HepG2 (cell line): ENCODE data around the gene MKRN2OS. TPM values are rescaled to one million over a fixed set of nuclear protein-coding genes. Genes with fewer than 3 reads are reported as not detected.

Experiments
- ATAC-seq: fragments of 200-7000 bp; cut with Tn5 transposase; 3 replicates; pipeline ENCODE4 v1.9.1; 2020; ENCODE audit warnings: mild to moderate bottlenecking, moderate library complexity
- BruUV-seq: library from RNA; stranded (reverse); fragments of 400-500 nt; replicated peaks from 2 replicates; lab custom pipeline; 2021; lab: Mats Ljungman, UMichigan
- CTCF ChIA-PET: fragments of 300-600 bp; formaldehyde crosslinking; extraction: SDS; loops from one replicate; lab custom pipeline; 2021; ENCODE audit warnings: low total read pairs, inconsistent platforms, low intra/inter-chr PET ratio; lab: Yijun Ruan, JAX
- POLR2A ChIA-PET: fragments of 350-600 bp; sonication (Branson Sonifier 250); formaldehyde crosslinking; loops from one replicate; lab custom pipeline; 2020; ENCODE audit warnings: antibody characterized with exemption, inconsistent platforms; lab: Yijun Ruan, JAX
- DNase-seq: peaks from one replicate; pipeline ENCODE4 v3.0.0-alpha.2; 2015; ENCODE audit warnings: low spot score
- FAIRE-seq: peaks from 3 replicates; lab custom pipeline; 2011; peaks lifted over from hg19 to GRCh38; lab: Jason Lieb, UNC
- H2AFZ ChIP-seq: one replicate; pipeline ENCODE4 v1.6.1; 2011; ENCODE audit warnings: low read length, inconsistent platforms
- H3K27ac ChIP-seq: fragments of 300-600 bp; 3 replicates; pipeline ENCODE4 v1.8.0; 2011; ENCODE audit warnings: mixed run types, mild to moderate bottlenecking, mixed read lengths, low read length, inconsistent platforms; ENCODE audit not compliant: insufficient read depth; ENCODE audit errors: extremely low read length
- H3K27me3 ChIP-seq, 2 experiments: fragments of 200-600 bp in 1 of 2; 2 replicates in 1 of 2; 3 replicates in 1 of 2; pipeline versions ENCODE4 v1.6.0 to v1.8.0; 2011; ENCODE audit warnings: low read length in 2 of 2, mild to moderate bottlenecking in 2 of 2, moderate library complexity in 2 of 2, inconsistent platforms in 1 of 2; ENCODE audit not compliant: insufficient read depth in 2 of 2, control insufficient read depth in 1 of 2
- H3K36me3 ChIP-seq, 2 experiments: fragments of 200-600 bp in 1 of 2; replicated peaks in 1 of 2; 2 replicates in 1 of 2; 3 replicates in 1 of 2; pipeline versions ENCODE4 v1.5.1 to v1.8.0; 2011; ENCODE audit warnings: low read length in 2 of 2, inconsistent platforms in 1 of 2; ENCODE audit not compliant: insufficient read depth in 2 of 2, control insufficient read depth in 1 of 2
- H3K4me1 ChIP-seq: 2 replicates; pipeline ENCODE4 v1.5.1; 2012; ENCODE audit warnings: low read length, inconsistent platforms; ENCODE audit not compliant: insufficient read depth
- H3K4me2 ChIP-seq: 2 replicates; pipeline ENCODE4 v1.6.0; 2011; ENCODE audit warnings: low read depth, low read length, inconsistent platforms
- H3K4me3 ChIP-seq, 3 experiments: fragments of 200-600 bp in 1 of 3; sonication (generic), shearing (Covaris generic) in 1 of 3; replicated peaks in 1 of 3; 2 replicates each; pipeline ENCODE4 v1.5.1; 2011 to 2016; ENCODE audit warnings: low read length in 3 of 3, inconsistent platforms in 2 of 3, low read depth in 2 of 3, mild to moderate bottlenecking in 2 of 3, control low read depth in 1 of 3, mixed read lengths in 1 of 3; ENCODE audit not compliant: insufficient read depth in 1 of 3
- H3K79me2 ChIP-seq: one replicate; pipeline ENCODE4 v1.6.1; 2011; ENCODE audit warnings: low read length, inconsistent platforms; ENCODE audit not compliant: insufficient read depth
- H3K9ac ChIP-seq: 2 replicates; pipeline ENCODE4 v1.6.0; 2011; ENCODE audit warnings: mild to moderate bottlenecking, low read depth, low read length, inconsistent platforms; ENCODE audit not compliant: insufficient read depth
- H3K9me3 ChIP-seq: 2 replicates; pipeline ENCODE4 v1.5.1; 2012; ENCODE audit warnings: mild to moderate bottlenecking, low read length
- H4K20me1 ChIP-seq: 2 replicates; pipeline ENCODE4 v1.6.0; 2011; ENCODE audit warnings: inconsistent platforms, mild to moderate bottlenecking, low read length, moderate library complexity; ENCODE audit not compliant: insufficient read depth
- ARID4A ChIP-seq: sonication (generic); formaldehyde crosslinking; IDR thresholded peaks from 2 replicates; pipeline ENCODE4 v1.5.0; 2020; ENCODE audit warnings: mild to moderate bottlenecking, missing genetic modification reagents, borderline replicate concordance
- BORCS8-MEF2B ChIP-seq: sonication (generic); formaldehyde crosslinking; IDR thresholded peaks from 2 replicates; pipeline ENCODE4 v1.8.0; 2022; ENCODE audit warnings: mild to moderate bottlenecking, missing genetic modification reagents
- IRX3 ChIP-seq: sonication (generic); formaldehyde crosslinking; IDR thresholded peaks from 2 replicates; pipeline ENCODE4 v1.8.1; 2023; ENCODE audit warnings: mild to moderate bottlenecking, low read depth, missing genetic modification reagents, borderline replicate concordance
- MAFF ChIP-seq: IDR thresholded peaks from 2 replicates; pipeline ENCODE4 v1.6.1; 2011; ENCODE audit warnings: low read depth, low read length, improper control_type of control experiment
- MTA1 ChIP-seq: sonication (generic); formaldehyde crosslinking; IDR thresholded peaks from 2 replicates; pipeline ENCODE4 v1.4.0; 2020; ENCODE audit warnings: missing genetic modification reagents, mild to moderate bottlenecking, borderline replicate concordance
- YY1 ChIP-seq: IDR thresholded peaks from 2 replicates; pipeline ENCODE4 v1.6.1; 2011; ENCODE audit warnings: low read length, low read depth, moderate library complexity, mild to moderate bottlenecking; ENCODE audit not compliant: insufficient read depth, insufficient replicate concordance
- ZBTB7A ChIP-seq: sonication (generic); formaldehyde crosslinking; IDR thresholded peaks from 2 replicates; pipeline ENCODE4 v1.8.0; 2022; ENCODE audit warnings: mild to moderate bottlenecking, missing genetic modification reagents
- ZNF414 ChIP-seq: sonication (generic); formaldehyde crosslinking; IDR thresholded peaks from 2 replicates; pipeline ENCODE4 v1.5.0; 2020; ENCODE audit warnings: missing genetic modification reagents
- WGBS: methylation state at CpG from one replicate; pipeline ENCODE4 v1.1.6; 2017; ENCODE audit warnings: low lambda C conversion rate; 5-methylcytosine and 5-hydroxymethylcytosine counted together
- in situ Hi-C: cut with HindIII; loops from 2 replicates; pipeline ENCODE4 v1.10.0; 2017; ENCODE audit warnings: low pct_unique_long_range_greater_than_20kb; ENCODE audit not compliant: extremely low pct_ligation_motif_present
- intact Hi-C: fragments of 100-400 bp; cut with micrococcal nuclease; formaldehyde crosslinking; loops from one replicate; pipeline ENCODE4 v1.10.0; 2022; ENCODE audit not compliant: unreplicated experiment
- polyA plus RNA-seq, 8 experiments: library from polyadenylated mRNA; depleted of rRNA in 3 of 8; stranded (reverse) in 7 of 8; unstranded in 1 of 8; fragments of >200 nt; fragmentation: Illumina TruSeq in 4 of 8; extraction: Trizol in 4 of 8; gene quantifications; 2 replicates each; pipeline versions ENCODE4 v1.2.1 to v1.2.3, GENCODE V29; 2011 to 2016; ENCODE audit warnings: low read depth in 4 of 8, missing spikeins in 1 of 8, mixed read lengths in 1 of 8; ENCODE audit not compliant: insufficient read depth in 1 of 8
- total RNA-seq, 5 experiments: library from RNA; depleted of rRNA; stranded (reverse); fragments of >200 nt; fragmentation: Illumina TruSeq; extraction: Trizol; gene quantifications; 2 replicates each; pipeline ENCODE4 v1.2.3, GENCODE V29; 2016; ENCODE audit warnings: low read depth in 1 of 5
- TF ChIP-seq, protein P1 (sequence below), 2 experiments: sonication (generic) in 1 of 2; formaldehyde crosslinking in 1 of 2; IDR thresholded peaks; 2 replicates each; pipeline versions ENCODE4 v1.6.1 to v1.9.0; 2014 to 2022; ENCODE audit warnings: antibody characterized with exemption in 1 of 2, borderline replicate concordance in 1 of 2, inconsistent platforms in 1 of 2, low read depth in 1 of 2, missing genetic modification reagents in 1 of 2
- TF ChIP-seq, protein P2 (sequence below): IDR thresholded peaks from 2 replicates; pipeline ENCODE4 v1.6.1; 2016

Gene MKRN2OS
- total and polyA plus RNA-seq, 2 of the 13 experiments (the other 11 are each of a cell fraction or from before 2014, with no cell fraction given): not detected

GRCh38 chr3:12553921-12554391, 8.7 kb upstream of the MKRN2OS start:
- Histone ChIP-seq H2AFZ (peak overlapping the region; percentile 94), H3K9ac (peak overlapping the region; percentile 69), H3K27ac (peak overlapping the region; percentile 47), H4K20me1 (peaks cover 11% of the 10 kb centered on the region; the same call in 1 of the 2 replicates), H3K4me1 (peaks cover 27% of the 10 kb centered on the region), H3K36me3 (no peaks in the 10 kb centered on the region), H3K27me3 (no peaks in the 10 kb centered on the region; a peak in 1 of 5 replicates), H3K4me2 (peak overlapping the region; percentile 86), H3K4me3 (peak overlapping the region; percentile 78 to 83 (median 79)), H3K79me2 (peaks cover 20% of the 10 kb centered on the region), H3K9me3 (no peaks in the 10 kb centered on the region)
- no TSS peak for BruUV-seq
- ATAC-seq (no peak), FAIRE-seq (no peak), DNase-seq (no peak)
- CTCF ChIA-PET: no interaction called here
- in situ Hi-C loops: no loop called here
- 2% methylated on average over 26 of the region's 26 CpGs for WGBS
- POLR2A ChIA-PET: interaction anchor here (0.6 to 0.8 kb wide), 3 partner anchors 16 to 292 kb away, joined by 3 to 4 read pairs (median 3); partner anchors contain the start of gene RAF1
- intact Hi-C loops: no loop called here
- TF ChIP-seq MAFF: no peak
- 0 out of 2 replicates have a peak, but pooled peaks have one; percentile 47 for TF ChIP-seq ZBTB7A (CRISPR knock-in tag)
- peak; percentile 28; the same call in 1 of the 2 replicates for TF ChIP-seq MTA1
- TF ChIP-seq YY1: peak; percentile 58
- TF ChIP-seq, protein P1, sequence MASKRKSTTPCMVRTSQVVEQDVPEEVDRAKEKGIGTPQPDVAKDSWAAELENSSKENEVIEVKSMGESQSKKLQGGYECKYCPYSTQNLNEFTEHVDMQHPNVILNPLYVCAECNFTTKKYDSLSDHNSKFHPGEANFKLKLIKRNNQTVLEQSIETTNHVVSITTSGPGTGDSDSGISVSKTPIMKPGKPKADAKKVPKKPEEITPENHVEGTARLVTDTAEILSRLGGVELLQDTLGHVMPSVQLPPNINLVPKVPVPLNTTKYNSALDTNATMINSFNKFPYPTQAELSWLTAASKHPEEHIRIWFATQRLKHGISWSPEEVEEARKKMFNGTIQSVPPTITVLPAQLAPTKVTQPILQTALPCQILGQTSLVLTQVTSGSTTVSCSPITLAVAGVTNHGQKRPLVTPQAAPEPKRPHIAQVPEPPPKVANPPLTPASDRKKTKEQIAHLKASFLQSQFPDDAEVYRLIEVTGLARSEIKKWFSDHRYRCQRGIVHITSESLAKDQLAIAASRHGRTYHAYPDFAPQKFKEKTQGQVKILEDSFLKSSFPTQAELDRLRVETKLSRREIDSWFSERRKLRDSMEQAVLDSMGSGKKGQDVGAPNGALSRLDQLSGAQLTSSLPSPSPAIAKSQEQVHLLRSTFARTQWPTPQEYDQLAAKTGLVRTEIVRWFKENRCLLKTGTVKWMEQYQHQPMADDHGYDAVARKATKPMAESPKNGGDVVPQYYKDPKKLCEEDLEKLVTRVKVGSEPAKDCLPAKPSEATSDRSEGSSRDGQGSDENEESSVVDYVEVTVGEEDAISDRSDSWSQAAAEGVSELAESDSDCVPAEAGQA (IDR thresholded peaks at IDR 0.05; ENCODE audit: low read depth): peak; percentile 66
- TF ChIP-seq, protein P1 (CRISPR knock-in tag; IDR thresholded peaks at IDR 0.05; ENCODE audit: borderline replicate concordance): no peak
- TF ChIP-seq ZNF414 (CRISPR knock-in tag): no peak
- TF ChIP-seq IRX3 (CRISPR knock-in tag): no peak
- peak; percentile 53; the same call in 1 of the 2 replicates for TF ChIP-seq BORCS8-MEF2B (CRISPR knock-in tag)
- TF ChIP-seq, protein P2, sequence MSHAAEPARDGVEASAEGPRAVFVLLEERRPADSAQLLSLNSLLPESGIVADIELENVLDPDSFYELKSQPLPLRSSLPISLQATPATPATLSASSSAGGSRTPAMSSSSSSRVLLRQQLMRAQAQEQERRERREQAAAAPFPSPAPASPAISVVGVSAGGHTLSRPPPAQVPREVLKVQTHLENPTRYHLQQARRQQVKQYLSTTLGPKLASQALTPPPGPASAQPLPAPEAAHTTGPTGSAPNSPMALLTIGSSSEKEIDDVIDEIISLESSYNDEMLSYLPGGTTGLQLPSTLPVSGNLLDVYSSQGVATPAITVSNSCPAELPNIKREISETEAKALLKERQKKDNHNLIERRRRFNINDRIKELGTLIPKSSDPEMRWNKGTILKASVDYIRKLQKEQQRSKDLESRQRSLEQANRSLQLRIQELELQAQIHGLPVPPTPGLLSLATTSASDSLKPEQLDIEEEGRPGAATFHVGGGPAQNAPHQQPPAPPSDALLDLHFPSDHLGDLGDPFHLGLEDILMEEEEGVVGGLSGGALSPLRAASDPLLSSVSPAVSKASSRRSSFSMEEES (CRISPR knock-in tag): 0 out of 2 replicates have a peak, but pooled peaks have one; percentile 26
- TF ChIP-seq ARID4A (CRISPR knock-in tag): peak; percentile 39; the same call in 1 of the 2 replicates
